ENCODE measurements around the gene XAGE1A.
"Not testable (repeated sequence)": the region's sequence is repeated elsewhere in the genome, so short reads cannot be mapped to it uniquely, and the experiment has no call there.

XAGE1A gene

GRCh38 chrX:52495545-52496418 is at the start of gene XAGE1A:
TSS of gene XAGE1A (plus strand) at chrX:52495808. CDS start at chrX:52497362, 1,554 bp downstream.
- DNase-seq (ENCODE audit: low read depth, low spot score); H3K4me3 ChIP-seq (ENCODE audit: low read depth, low read length); in situ Hi-C loops (cut with HindIII; ENCODE audit: low sequenced_read_pairs): not testable (repeated sequence)

- DNase-seq (ENCODE audit: low read depth, low spot score); H3K4me3 ChIP-seq (ENCODE audit: low read depth, low read length); in situ Hi-C loops (cut with HindIII; ENCODE audit: low sequenced_read_pairs): not testable (repeated sequence)
Measured at GRCh38 chrX:52452031-52452430, 43.6 kb upstream of the XAGE1A start.

GRCh38 chrX:52471301-52471700 is 24.3 kb upstream of the XAGE1A start:
- in situ Hi-C loops (cut with HindIII; ENCODE audit: low sequenced_read_pairs); DNase-seq (ENCODE audit: low read depth, low spot score); H3K4me3 ChIP-seq (ENCODE audit: low read depth, low read length): not testable (repeated sequence)

- DNase-seq (ENCODE audit: low read depth, low spot score); in situ Hi-C loops (cut with HindIII; ENCODE audit: low sequenced_read_pairs); H3K4me3 ChIP-seq (ENCODE audit: low read depth, low read length): not testable (repeated sequence)
Measured at GRCh38 chrX:52496419-52496772, 788 bp downstream of the XAGE1A start.

GRCh38 chrX:52501362-52501761 is 5.8 kb downstream of the XAGE1A start:
- H3K4me3 ChIP-seq (ENCODE audit: low read depth, low read length); DNase-seq (ENCODE audit: low read depth, low spot score); in situ Hi-C loops (cut with HindIII; ENCODE audit: low sequenced_read_pairs): not testable (repeated sequence)

GRCh38 chrX:52504551-52504950 is 8.9 kb downstream of the XAGE1A start:
- in situ Hi-C loops (cut with HindIII; ENCODE audit: low sequenced_read_pairs) = no loop called here
- no peak for DNase-seq (ENCODE audit: low read depth, low spot score)
- H3K4me3 ChIP-seq (ENCODE audit: low read depth, low read length) = no peak overlapping the region
- no peak for TF ChIP-seq CTCF (IDR thresholded peaks at IDR 0.05; ENCODE audit: low read depth, low read length)

GRCh38 chrX:52507331-52507730 is 11.7 kb downstream of the XAGE1A start:
- in situ Hi-C loops (cut with HindIII; ENCODE audit: low sequenced_read_pairs) = no loop called here
- no peak for TF ChIP-seq CTCF (IDR thresholded peaks at IDR 0.05; ENCODE audit: low read depth, low read length)
- DNase-seq (ENCODE audit: low read depth, low spot score) = no peak
- H3K4me3 ChIP-seq (ENCODE audit: low read depth, low read length) = no peak overlapping the region

- no peak for TF ChIP-seq CTCF (IDR thresholded peaks at IDR 0.05; ENCODE audit: low read depth, low read length)
- DNase-seq (ENCODE audit: low read depth, low spot score) = no peak
- in situ Hi-C loops (cut with HindIII; ENCODE audit: low sequenced_read_pairs) = no loop called here
- H3K4me3 ChIP-seq (ENCODE audit: low read depth, low read length) = no peak overlapping the region
Measured at GRCh38 chrX:52509916-52510315, 14.3 kb downstream of the XAGE1A start.

- H3K4me3 ChIP-seq (ENCODE audit: low read depth, low read length); in situ Hi-C loops (cut with HindIII; ENCODE audit: low sequenced_read_pairs); DNase-seq (ENCODE audit: low read depth, low spot score): not testable (repeated sequence)
Measured at GRCh38 chrX:52511126-52511525, 15.5 kb downstream of the XAGE1A start.

GRCh38 chrX:52516110-52516986 is 20.7 kb downstream of the XAGE1A start:
- DNase-seq (ENCODE audit: low read depth, low spot score); H3K4me3 ChIP-seq (ENCODE audit: low read depth, low read length); in situ Hi-C loops (cut with HindIII; ENCODE audit: low sequenced_read_pairs): not testable (repeated sequence)

- in situ Hi-C loops (cut with HindIII; ENCODE audit: low sequenced_read_pairs); DNase-seq (ENCODE audit: low read depth, low spot score); H3K4me3 ChIP-seq (ENCODE audit: low read depth, low read length): not testable (repeated sequence)
Measured at GRCh38 chrX:52516987-52517325, 21.3 kb downstream of the XAGE1A start, which contains the start of gene XAGE1B. TSS of gene XAGE1B (minus strand) at chrX:52517063. CDS start at chrX:52515527, 1,536 bp downstream.

GRCh38 chrX:52541051-52541450 is 45.4 kb downstream of the XAGE1A start:
- H3K4me3 ChIP-seq (ENCODE audit: low read depth, low read length); DNase-seq (ENCODE audit: low read depth, low spot score); in situ Hi-C loops (cut with HindIII; ENCODE audit: low sequenced_read_pairs): not testable (repeated sequence)

Measured in astrocyte of the spinal cord (primary cell).